Caco-2 (cell line): ENCODE results near the gene SRGAP1. TPM values are rescaled to one million over a fixed set of nuclear protein-coding genes. Genes with fewer than 3 reads are reported as not detected.
"Not testable (repeated sequence)": the region's sequence is repeated elsewhere in the genome, so short reads cannot be mapped to it uniquely, and the experiment has no call there.

ENCODE experiments used
- BruUV-seq: library from RNA; stranded (reverse); fragments of 400-500 nt; replicated peaks from 2 replicates; lab custom pipeline; 2021; lab: Mats Ljungman, UMichigan
- CTCF ChIA-PET: fragments of 300-600 bp; sonication (Branson Sonifier 250); formaldehyde crosslinking; loops from one replicate; lab custom pipeline; 2022; ENCODE audit warnings: antibody characterized with exemption; lab: Charles Lee
- POLR2A ChIA-PET: fragments of 300-600 bp; sonication (Branson Sonifier 250); formaldehyde crosslinking; loops from one replicate; lab custom pipeline; 2022; ENCODE audit warnings: antibody characterized with exemption; lab: Charles Lee
- DNase-seq, 2 experiments: peaks; one replicate each; pipeline versions ENCODE4 v3.0.0 to v3.0.0-alpha.2; 2020 to 2022
- H3K27me3 ChIP-seq: replicated peaks from 2 replicates; pipeline ENCODE4 v1.6.0; 2011; ENCODE audit warnings: low read length; ENCODE audit not compliant: control insufficient read depth, insufficient read depth
- H3K36me3 ChIP-seq: 2 replicates; pipeline ENCODE4 v1.5.1; 2011; ENCODE audit warnings: low read length; ENCODE audit not compliant: control insufficient read depth, insufficient read depth
- H3K4me1 ChIP-seq: fragments of 250-450 bp; sonication (Bioruptor Pico); 2 replicates; pipeline ENCODE4 v1.5.1; 2020; ENCODE audit warnings: mild to moderate bottlenecking
- H3K4me3 ChIP-seq: 2 replicates; pipeline ENCODE4 v1.5.1; 2011; ENCODE audit warnings: low read depth, mild to moderate bottlenecking, control low read depth, low read length
- H3K9me3 ChIP-seq: fragments of 250-450 bp; sonication (Bioruptor Pico); 2 replicates; pipeline ENCODE4 v1.5.1; 2020; ENCODE audit warnings: mild to moderate bottlenecking, moderate library complexity
- H3K27ac Mint-ChIP-seq: one replicate; pipeline ENCODE4 v1.8.0; 2022; ENCODE audit warnings: mixed read lengths; ENCODE audit not compliant: unreplicated experiment
- H3K27me3 Mint-ChIP-seq: one replicate; pipeline ENCODE4 v1.8.0; 2022; ENCODE audit warnings: mixed read lengths; ENCODE audit not compliant: insufficient read depth, unreplicated experiment
- H3K36me3 Mint-ChIP-seq: one replicate; pipeline ENCODE4 v1.8.0; 2022; ENCODE audit warnings: mild to moderate bottlenecking, mixed read lengths; ENCODE audit not compliant: insufficient read depth, unreplicated experiment
- H3K4me1 Mint-ChIP-seq: one replicate; pipeline ENCODE4 v1.8.0; 2022; ENCODE audit warnings: low read depth, mixed read lengths; ENCODE audit not compliant: unreplicated experiment
- H3K4me3 Mint-ChIP-seq: one replicate; pipeline ENCODE4 v1.8.0; 2022; ENCODE audit warnings: mild to moderate bottlenecking, moderate library complexity, mixed read lengths; ENCODE audit not compliant: unreplicated experiment
- H3K9me3 Mint-ChIP-seq: one replicate; pipeline ENCODE4 v1.8.0; 2022; ENCODE audit warnings: mixed read lengths; ENCODE audit not compliant: unreplicated experiment
- CTCF ChIP-seq, 2 experiments: fragments of 200-600 bp in 1 of 2; IDR thresholded peaks; 1 replicate in 1 of 2; 2 replicates in 1 of 2; pipeline versions ENCODE4 v1.5.1 to v1.8.0; 2011 to 2022; ENCODE audit warnings: antibody characterized with exemption in 1 of 2, control low read depth in 1 of 2, inconsistent platforms in 1 of 2, low read depth in 1 of 2, low read length in 1 of 2, mild to moderate bottlenecking in 1 of 2, moderate library complexity in 1 of 2; ENCODE audit not compliant: insufficient read depth in 1 of 2, severe bottlenecking in 1 of 2, unreplicated experiment in 1 of 2
- intact Hi-C: fragments of 100-400 bp; cut with micrococcal nuclease; formaldehyde crosslinking; loops from one replicate; pipeline ENCODE4 v1.10.0; 2022; ENCODE audit not compliant: unreplicated experiment
- total RNA-seq: library from RNA; stranded (reverse); gene quantifications from 2 replicates; pipeline ENCODE4 v1.2.3, GENCODE V29; 2022

The SRGAP1 gene
- total RNA-seq, 1 experiment from 2014 or later = 22.1 TPM

DNA sequence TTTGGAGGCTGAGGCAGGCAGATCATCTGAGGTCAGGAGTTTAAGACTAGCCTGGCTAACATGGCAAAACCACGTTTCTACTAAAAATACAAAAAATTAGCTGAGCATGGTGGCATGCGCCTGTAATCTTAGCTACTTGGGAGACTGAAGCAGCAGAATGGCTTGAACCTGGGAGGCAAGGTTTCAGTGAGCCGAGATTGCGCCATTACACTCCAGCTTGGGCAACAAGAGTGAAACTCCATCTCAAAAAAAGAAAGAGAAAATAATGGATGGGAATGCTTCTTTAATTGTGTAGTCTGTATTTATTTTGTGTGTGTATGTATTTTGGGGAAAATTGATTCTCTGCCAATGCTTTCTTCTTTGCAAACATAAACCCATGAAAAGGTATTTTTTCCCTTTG is 32.5 kb downstream of the SRGAP1 start:
- no peak overlapping the region for H3K27ac Mint-ChIP-seq
- no peak for DNase-seq
- CTCF ChIA-PET = no interaction called here
- peaks cover 6% of the 10 kb centered on the region for H3K36me3 Mint-ChIP-seq
- Histone ChIP-seq H3K36me3 (no peaks in the 10 kb centered on the region), H3K4me1 (peaks cover 27% of the 10 kb centered on the region), H3K4me3 (no peak overlapping the region), H3K27me3 (no peaks in the 10 kb centered on the region), H3K9me3 (no peaks in the 10 kb centered on the region)
- no TSS peak for BruUV-seq
- no peaks in the 10 kb centered on the region for H3K27me3 Mint-ChIP-seq
- H3K4me1 Mint-ChIP-seq = peaks cover 18% of the 10 kb centered on the region
- intact Hi-C loops = loop anchor here (1.0 kb wide), 1 partner anchor 15 kb away; no protein-coding TSS in a partner anchor
- no peaks in the 10 kb centered on the region for H3K9me3 Mint-ChIP-seq
- no peak overlapping the region for H3K4me3 Mint-ChIP-seq
- POLR2A ChIA-PET = no interaction called here
- no peak for TF ChIP-seq CTCF (IDR thresholded peaks at IDR 0.05; ENCODE audit: insufficient read depth in 1 of 2, low read depth in 1 of 2, low read length in 1 of 2, severe bottlenecking in 1 of 2, unreplicated experiment in 1 of 2)

- Histone ChIP-seq H3K27me3 (no peaks in the 10 kb centered on the region), H3K9me3 (no peaks in the 10 kb centered on the region), H3K36me3 (no peaks in the 10 kb centered on the region), H3K4me3 (no peak overlapping the region), H3K4me1 (peaks cover 27% of the 10 kb centered on the region)
- Mint-ChIP-seq H3K4me1 (peaks cover 18% of the 10 kb centered on the region), H3K27ac (no peak overlapping the region), H3K9me3 (no peaks in the 10 kb centered on the region), H3K36me3 (peaks cover 6% of the 10 kb centered on the region), H3K4me3 (no peak overlapping the region), H3K27me3 (no peaks in the 10 kb centered on the region)
- no peak for TF ChIP-seq CTCF (IDR thresholded peaks at IDR 0.05; ENCODE audit: insufficient read depth in 1 of 2, low read depth in 1 of 2, low read length in 1 of 2, severe bottlenecking in 1 of 2, unreplicated experiment in 1 of 2)
- intact Hi-C loops = loop anchor here (1.0 kb wide), 1 partner anchor 15 kb away; no protein-coding TSS in a partner anchor
- BruUV-seq = no TSS peak
- DNase-seq = peak in 1 of 2 experiments; percentile 32
- ChIA-PET POLR2A (no interaction called here), CTCF (no interaction called here)
These were observed 33.2 kb downstream of the SRGAP1 start for GRCh38 chr12:63877693-63878092.

- H3K36me3 ChIP-seq, BruUV-seq, CTCF ChIA-PET, H3K4me3 ChIP-seq, H3K9me3 ChIP-seq, H3K36me3 Mint-ChIP-seq, POLR2A ChIA-PET, H3K27me3 Mint-ChIP-seq, intact Hi-C loops, H3K4me3 Mint-ChIP-seq, H3K9me3 Mint-ChIP-seq, H3K27ac Mint-ChIP-seq, DNase-seq, H3K27me3 ChIP-seq: not testable (repeated sequence)
- H3K4me1 Mint-ChIP-seq = peaks cover 21% of the 10 kb centered on the region
- peaks cover 29% of the 10 kb centered on the region for H3K4me1 ChIP-seq
These were observed 35.7 kb downstream of the SRGAP1 start for GRCh38 chr12:63880235-63880634.
